SH-SY5Y (cell line): ENCODE results near the gene KLC1.

Experiments
- GATA2 ChIP-seq: IDR thresholded peaks from 2 replicates; pipeline ENCODE4 v1.6.1; 2011; ENCODE audit warnings: mild to moderate bottlenecking, low read depth, low read length
- GATA3 ChIP-seq: IDR thresholded peaks from 2 replicates; pipeline ENCODE4 v1.6.1; 2011; ENCODE audit warnings: low read depth, mild to moderate bottlenecking, low read length, moderate library complexity

GRCh38 chr14:103669370-103669769 is 40.4 kb downstream of the KLC1 start:
- no peak for TF ChIP-seq GATA2
- TF ChIP-seq GATA3, result no peak
